Activated T-cell treated with anti-CD3 and anti-CD28 coated beads, Interleukin-2, amount 50 U/mL, for 4 hours (primary cell): ENCODE measurements around the gene SSBP3. TPM values are rescaled to one million over a fixed set of nuclear protein-coding genes. Genes with fewer than 3 reads are reported as not detected.

ENCODE experiments used
- ATAC-seq, 2 donors: fragments of 200-7000 bp; cut with Tn5 transposase; one replicate each; pipeline ENCODE4 v1.10.0; 2021
- DNase-seq: peaks from one replicate; pipeline ENCODE4 v3.0.0-alpha.2; 2020
- H3K27me3 Mint-ChIP-seq: one replicate; pipeline ENCODE4 v1.8.0; 2021; ENCODE audit warnings: low read depth, mixed read lengths
- H3K36me3 Mint-ChIP-seq: one replicate; pipeline ENCODE4 v1.8.0; 2022; ENCODE audit warnings: mixed read lengths; ENCODE audit not compliant: insufficient read depth
- H3K4me1 Mint-ChIP-seq: one replicate; pipeline ENCODE4 v1.8.0; 2021; ENCODE audit warnings: low read depth, mixed read lengths
- H3K4me3 Mint-ChIP-seq: one replicate; pipeline ENCODE4 v1.8.0; 2021; ENCODE audit warnings: mild to moderate bottlenecking, moderate library complexity, mixed read lengths
- H3K9me3 Mint-ChIP-seq: one replicate; pipeline ENCODE4 v1.8.0; 2021; ENCODE audit warnings: mixed read lengths
- total RNA-seq, 3 donors: library from RNA; stranded (reverse); gene quantifications; one replicate each; pipeline ENCODE4 v1.2.1, GENCODE V29; 2021

SSBP3 gene
- total RNA-seq, 3 donors from 2014 or later = 36.2 to 39.1 (median 37.5) TPM

DNA sequence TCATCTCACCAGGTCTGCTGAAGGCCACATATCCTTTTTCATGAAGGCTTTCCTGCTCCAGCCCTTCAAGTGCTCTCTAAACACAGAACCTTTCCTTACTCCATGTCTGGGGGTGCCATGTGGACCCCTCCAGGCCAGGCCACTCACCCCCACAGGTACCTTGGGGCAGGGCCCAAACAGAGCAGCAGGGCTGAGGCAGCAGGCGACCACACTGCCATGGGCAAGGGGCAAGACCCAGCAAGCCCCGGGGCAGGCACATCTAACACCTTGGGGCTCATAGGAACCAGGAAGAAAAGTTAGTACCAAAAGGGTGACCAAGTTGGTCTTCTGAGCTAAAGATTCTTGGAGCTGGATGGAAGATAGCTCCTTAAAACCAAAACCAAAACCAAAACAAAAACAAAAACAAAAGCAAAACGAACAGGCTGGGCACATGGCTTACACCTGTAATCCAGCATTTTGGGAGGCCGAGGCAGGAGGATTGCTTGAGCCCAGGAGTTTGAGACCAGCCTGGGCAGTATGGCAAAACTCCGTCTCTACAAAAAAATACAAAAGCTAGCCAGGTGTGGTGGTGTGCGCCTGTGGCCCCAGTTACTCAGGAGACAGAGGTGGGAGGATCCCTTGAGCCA lies 142.5 kb downstream of the SSBP3 start:
- no peaks in the 10 kb centered on the region for H3K9me3 Mint-ChIP-seq
- H3K4me1 Mint-ChIP-seq = no peaks in the 10 kb centered on the region
- no peak overlapping the region for H3K4me3 Mint-ChIP-seq
- ATAC-seq (no peak), DNase-seq (no peak)
- no peaks in the 10 kb centered on the region for H3K27me3 Mint-ChIP-seq
- H3K36me3 Mint-ChIP-seq = no peaks in the 10 kb centered on the region

DNA sequence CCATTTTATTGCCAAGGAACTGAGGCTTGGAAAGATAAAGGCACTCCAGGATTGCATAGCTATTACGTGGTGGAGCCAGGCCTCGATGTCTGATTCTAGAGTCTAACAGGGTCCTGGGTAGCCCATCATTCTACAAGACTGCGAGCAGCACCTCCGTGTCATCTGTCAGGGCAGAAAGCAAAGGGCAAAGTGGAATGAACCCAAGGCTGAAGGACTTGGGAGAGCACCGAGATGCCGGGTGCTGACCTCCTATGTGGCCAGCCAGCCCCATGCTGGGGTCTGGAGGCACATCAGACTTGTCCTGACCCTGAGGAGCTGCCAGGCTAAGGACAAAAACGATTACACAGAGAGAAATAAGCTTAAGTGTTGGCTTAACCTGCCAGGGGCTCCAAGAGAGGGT lies 143.9 kb downstream of the SSBP3 start:
- Mint-ChIP-seq H3K36me3 (peaks cover 3% of the 10 kb centered on the region), H3K4me1 (no peaks in the 10 kb centered on the region), H3K27me3 (no peaks in the 10 kb centered on the region), H3K9me3 (no peaks in the 10 kb centered on the region), H3K4me3 (no peak overlapping the region)
- ATAC-seq = no peak
- DNase-seq = no peak

DNA sequence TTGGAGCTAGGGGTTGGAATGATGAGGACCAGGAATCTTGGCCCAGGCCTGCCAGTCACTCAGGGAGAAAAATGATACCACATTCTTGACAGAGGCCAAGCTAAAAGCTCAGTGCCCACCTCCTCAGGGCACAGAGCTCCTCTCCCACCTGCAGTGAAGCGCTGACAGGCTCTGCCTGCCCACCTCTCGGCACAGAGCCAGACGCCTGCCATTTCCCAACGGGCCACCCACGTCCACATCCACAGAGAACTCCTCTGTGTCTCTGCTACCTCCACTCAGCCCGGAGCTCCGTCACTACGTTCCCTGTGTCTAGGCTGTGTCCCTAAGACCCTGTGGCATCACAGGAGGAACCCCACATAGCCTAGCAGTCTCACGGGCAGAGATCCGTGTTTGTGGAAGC lies 145.4 kb downstream of the SSBP3 start:
- Mint-ChIP-seq H3K4me1 (no peaks in the 10 kb centered on the region), H3K9me3 (no peaks in the 10 kb centered on the region), H3K27me3 (no peaks in the 10 kb centered on the region), H3K4me3 (no peak overlapping the region), H3K36me3 (peaks cover 7% of the 10 kb centered on the region)
- DNase-seq (no peak), ATAC-seq (no peak)

DNA sequence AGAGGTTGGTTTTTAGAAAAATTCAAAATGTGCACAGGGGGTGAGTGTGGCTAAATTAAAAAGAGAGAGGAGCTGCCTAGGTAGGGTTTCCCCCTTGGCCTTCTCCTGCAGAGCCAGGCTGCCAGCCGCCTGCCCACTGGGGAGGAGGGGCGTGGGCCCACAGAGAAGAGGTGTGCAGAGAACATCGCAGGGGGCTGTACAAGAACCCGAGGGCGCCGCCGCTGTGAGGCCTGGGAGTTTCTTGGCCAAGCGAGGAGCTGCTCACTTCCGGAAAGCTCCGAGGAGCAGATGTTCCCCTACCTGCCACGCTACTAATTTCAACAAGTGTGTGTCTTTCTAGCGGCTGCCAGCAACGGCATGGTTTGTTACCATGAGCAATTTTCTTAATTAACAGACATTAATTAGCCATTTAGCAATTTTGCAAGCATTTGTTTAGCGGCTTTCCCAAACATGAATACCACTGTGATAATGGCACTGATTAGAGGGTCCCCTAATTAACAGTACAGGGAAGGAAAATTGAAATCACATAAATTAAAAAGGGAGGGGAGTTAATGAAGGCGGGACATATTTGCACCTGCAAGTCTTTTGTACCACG lies 146.6 kb downstream of the SSBP3 start:
- Mint-ChIP-seq H3K4me3 (no peak overlapping the region), H3K9me3 (no peaks in the 10 kb centered on the region), H3K36me3 (peaks cover 7% of the 10 kb centered on the region), H3K27me3 (no peaks in the 10 kb centered on the region), H3K4me1 (no peaks in the 10 kb centered on the region)
- ATAC-seq (no peak), DNase-seq (no peak)

DNA sequence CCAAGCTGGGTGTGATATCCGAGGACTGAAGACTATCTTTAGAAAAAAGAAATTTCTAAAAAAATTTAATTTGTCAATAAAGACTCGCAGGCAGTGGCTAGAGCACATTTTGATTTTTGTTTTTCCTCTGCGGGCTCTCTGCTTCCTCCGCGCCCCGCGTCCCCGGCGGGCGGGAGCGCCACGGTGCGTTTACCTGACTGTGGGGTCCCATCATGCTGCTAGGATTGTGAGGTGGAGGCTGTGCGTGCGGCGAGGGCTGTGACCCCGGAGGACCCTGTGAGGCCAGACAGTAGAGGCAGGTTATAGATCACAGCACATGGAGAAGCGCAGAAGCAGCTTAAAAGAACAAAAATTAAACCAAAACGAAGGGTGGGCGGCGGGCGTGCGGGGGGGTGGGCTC lies 148.3 kb downstream of the SSBP3 start:
- ATAC-seq = no peak
- Mint-ChIP-seq H3K4me1 (no peaks in the 10 kb centered on the region), H3K36me3 (peaks cover 7% of the 10 kb centered on the region), H3K27me3 (no peaks in the 10 kb centered on the region), H3K4me3 (no peak overlapping the region), H3K9me3 (no peaks in the 10 kb centered on the region)
- DNase-seq = no peak

DNA sequence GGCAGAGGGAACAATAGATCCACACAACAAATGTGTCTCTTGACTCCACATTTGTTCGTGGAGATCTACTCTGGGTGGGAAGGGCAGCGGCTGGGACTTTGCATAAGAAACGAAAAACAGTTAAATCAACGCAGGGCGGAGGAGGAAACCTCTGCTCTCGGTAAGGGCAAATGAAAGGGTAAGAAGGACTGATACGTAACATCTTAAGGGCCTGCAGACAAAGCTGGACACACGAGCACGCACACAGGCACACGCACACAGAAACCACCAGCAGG lies 148.9 kb downstream of the SSBP3 start:
- no peak for DNase-seq
- Mint-ChIP-seq H3K27me3 (no peaks in the 10 kb centered on the region), H3K4me1 (no peaks in the 10 kb centered on the region), H3K4me3 (no peak overlapping the region), H3K36me3 (peaks cover 9% of the 10 kb centered on the region), H3K9me3 (no peaks in the 10 kb centered on the region)
- ATAC-seq = no peak

DNA sequence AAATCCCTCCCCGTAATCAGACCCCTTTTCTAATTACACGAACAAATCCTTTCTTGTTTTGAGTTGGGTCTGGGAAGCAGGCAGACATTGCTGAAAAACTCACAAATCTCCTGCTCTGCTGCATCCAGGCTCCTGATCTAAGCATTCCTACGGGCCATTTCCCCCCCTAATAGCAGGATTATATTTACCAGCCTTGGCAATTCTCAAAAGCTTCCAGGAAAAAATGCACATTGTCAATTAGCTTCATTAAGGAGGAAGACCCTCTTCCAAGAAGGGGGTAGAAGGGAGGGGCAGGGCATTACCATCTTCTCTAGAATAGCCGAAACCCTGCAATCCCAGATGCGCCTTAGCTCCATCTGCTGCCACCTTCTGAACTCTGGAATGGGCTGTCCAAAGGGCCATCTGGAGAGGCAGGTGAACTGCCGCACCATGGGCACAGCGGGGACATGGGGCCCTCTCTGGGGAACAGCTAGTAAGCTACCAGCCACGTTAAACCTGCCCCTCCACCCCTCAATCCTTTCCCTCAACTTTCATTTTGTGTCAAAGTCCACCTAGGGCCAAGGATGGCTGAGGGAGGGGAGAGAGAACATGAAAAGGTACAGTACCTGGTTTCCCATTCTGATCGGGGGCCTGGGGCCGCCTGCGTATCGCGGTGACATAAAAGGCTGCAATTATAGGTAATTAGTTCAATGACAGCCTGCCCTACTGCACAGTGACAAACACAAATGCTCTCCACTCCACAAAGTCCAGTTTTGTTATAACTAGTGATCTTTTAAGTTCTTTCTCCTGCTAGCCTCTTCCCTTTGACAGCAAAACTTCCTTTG lies 149.5 kb downstream of the SSBP3 start:
- Mint-ChIP-seq H3K9me3 (no peaks in the 10 kb centered on the region), H3K27me3 (no peaks in the 10 kb centered on the region), H3K36me3 (peaks cover 9% of the 10 kb centered on the region), H3K4me1 (no peaks in the 10 kb centered on the region), H3K4me3 (no peak overlapping the region)
- ATAC-seq (no peak), DNase-seq (no peak)

DNA sequence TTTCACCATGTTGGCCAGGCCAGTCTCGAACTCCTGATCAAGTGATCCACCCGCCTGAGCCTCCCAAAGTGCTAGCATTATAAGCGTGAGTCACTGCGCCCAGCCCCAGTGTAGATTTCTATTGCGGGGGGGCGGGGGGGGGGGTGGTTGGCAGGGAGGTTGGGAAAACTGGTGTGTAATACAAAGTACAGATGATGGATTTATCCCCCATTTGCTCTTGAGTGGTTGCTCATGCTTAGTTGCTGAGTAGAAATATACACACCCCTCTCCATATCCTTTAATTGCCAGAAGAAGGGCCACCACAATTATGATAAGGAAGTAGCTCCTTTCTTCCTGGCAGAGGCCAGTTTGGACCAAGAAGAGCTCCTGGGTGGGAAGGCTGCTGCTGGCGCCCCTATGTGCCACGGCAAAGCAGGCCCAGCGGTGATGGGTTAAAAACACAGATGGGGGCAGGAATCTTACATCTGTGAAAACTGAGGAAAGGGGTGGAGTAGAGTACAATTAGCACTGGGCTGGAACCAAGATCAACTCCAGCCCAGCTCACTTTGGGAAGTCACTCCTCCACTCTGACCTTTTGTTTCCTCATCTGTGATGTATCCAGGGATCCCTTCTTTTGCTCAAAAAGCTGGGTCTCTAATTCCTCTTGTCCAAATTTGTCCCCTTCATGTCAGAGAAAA lies 151.0 kb downstream of the SSBP3 start:
- ATAC-seq (no peak), DNase-seq (no peak)
- H3K4me3 Mint-ChIP-seq = no peak overlapping the region
- H3K36me3 Mint-ChIP-seq = peaks cover 11% of the 10 kb centered on the region
- H3K4me1 Mint-ChIP-seq = no peaks in the 10 kb centered on the region
- H3K9me3 Mint-ChIP-seq = no peaks in the 10 kb centered on the region
- no peaks in the 10 kb centered on the region for H3K27me3 Mint-ChIP-seq

DNA sequence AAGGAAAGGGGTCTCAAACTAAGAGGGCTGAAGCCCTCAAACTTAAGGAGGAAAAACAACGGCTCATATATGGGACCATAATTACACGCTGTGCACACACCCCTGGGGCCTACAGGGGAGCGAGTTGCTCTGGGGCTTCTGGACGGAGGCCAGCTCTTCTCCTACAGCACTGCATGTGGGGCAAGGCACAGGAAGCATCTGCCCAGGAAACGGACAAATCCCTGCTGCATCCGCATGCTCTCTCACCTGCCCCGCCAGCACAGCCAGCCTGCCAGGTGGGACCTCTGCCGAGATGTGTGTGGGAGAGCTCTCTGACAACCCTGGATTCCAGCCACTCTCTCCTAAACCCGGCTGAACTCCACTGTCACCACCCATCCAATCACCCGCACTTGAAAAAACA lies 152.1 kb downstream of the SSBP3 start:
- DNase-seq = no peak
- Mint-ChIP-seq H3K27me3 (no peaks in the 10 kb centered on the region), H3K9me3 (no peaks in the 10 kb centered on the region), H3K4me3 (no peak overlapping the region), H3K4me1 (no peaks in the 10 kb centered on the region), H3K36me3 (peaks cover 11% of the 10 kb centered on the region)
- no peak for ATAC-seq

DNA sequence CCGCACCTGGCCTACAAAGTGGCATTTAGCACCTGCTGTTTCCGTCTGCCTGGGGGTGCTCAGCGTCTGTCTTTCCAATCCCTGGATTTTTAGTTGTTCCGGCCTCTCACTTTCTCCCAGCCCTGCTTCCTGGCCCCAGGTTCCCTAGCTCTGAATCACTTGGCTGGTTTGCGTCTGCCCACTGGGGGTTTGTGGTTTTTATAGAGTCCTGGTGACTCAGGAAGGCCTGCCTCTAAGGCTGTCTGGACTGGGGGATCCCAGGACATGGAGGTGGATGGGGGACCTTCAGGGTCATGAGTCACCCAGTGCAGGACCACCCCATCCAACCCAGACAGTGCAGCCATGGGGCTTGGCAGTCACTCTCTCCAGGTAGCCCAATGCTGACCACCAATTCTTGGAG lies 152.7 kb downstream of the SSBP3 start:
- no peak for ATAC-seq

DNA sequence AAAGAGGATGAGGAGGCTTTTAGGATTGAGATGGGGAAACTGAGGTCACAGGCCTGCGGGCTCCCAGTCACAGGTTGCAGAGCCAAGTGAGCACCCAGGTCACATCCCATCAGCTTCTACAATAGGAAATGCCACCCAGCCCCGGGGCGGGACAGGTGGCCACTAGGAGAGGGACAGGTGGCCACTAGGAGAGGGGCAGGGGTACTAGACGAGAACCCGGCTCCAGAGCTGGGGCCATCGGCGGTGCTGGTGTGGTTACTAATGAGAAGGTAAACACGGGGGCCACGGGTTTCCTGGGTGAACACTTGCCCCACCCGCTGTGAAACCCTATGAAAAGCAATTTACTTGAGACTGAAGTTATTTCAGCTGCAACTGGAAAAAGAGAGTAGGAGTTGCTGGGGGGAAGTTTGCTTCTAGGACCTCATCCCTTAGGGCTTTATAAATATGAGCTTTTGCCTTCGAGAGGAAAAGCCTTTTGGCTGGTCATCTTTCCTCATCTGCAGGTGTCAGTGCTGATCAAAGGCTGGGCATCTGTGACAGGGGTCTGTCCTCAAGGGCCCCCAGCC lies 153.7 kb downstream of the SSBP3 start:
- no peak overlapping the region for H3K4me3 Mint-ChIP-seq
- H3K36me3 Mint-ChIP-seq = peaks cover 12% of the 10 kb centered on the region
- H3K27me3 Mint-ChIP-seq = no peaks in the 10 kb centered on the region
- no peaks in the 10 kb centered on the region for H3K9me3 Mint-ChIP-seq
- ATAC-seq = no peak
- H3K4me1 Mint-ChIP-seq = no peaks in the 10 kb centered on the region
- no peak for DNase-seq

More for the DNA sequence above, 152.7 kb downstream of the SSBP3 start:
- Mint-ChIP-seq H3K4me3 (no peak overlapping the region), H3K27me3 (no peaks in the 10 kb centered on the region), H3K4me1 (no peaks in the 10 kb centered on the region), H3K9me3 (no peaks in the 10 kb centered on the region), H3K36me3 (peaks cover 13% of the 10 kb centered on the region)
- no peak for DNase-seq

DNA sequence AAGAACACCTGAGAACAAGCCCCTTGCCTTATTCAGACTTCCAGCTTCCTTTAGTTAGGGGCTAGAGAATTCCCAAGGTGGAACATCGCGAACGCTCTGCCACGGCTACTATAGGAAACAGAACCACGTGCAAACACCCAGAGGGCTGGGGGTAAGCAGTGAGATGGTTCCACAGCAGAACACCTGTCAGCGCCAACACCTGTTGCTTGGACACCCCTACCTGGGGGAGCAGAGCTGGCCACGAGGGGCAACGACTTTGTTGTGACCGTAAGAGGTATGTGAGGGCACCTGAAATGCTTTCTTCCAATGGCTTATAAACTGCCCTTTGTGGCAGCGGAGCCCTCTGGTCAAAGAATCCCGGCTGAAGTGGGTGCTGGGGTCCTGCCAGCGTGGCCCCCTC lies 155.5 kb downstream of the SSBP3 start:
- H3K9me3 Mint-ChIP-seq = no peaks in the 10 kb centered on the region
- ATAC-seq = no peak
- no peaks in the 10 kb centered on the region for H3K4me1 Mint-ChIP-seq
- no peaks in the 10 kb centered on the region for H3K27me3 Mint-ChIP-seq
- peaks cover 7% of the 10 kb centered on the region for H3K36me3 Mint-ChIP-seq
- no peak overlapping the region for H3K4me3 Mint-ChIP-seq
- DNase-seq = no peak

DNA sequence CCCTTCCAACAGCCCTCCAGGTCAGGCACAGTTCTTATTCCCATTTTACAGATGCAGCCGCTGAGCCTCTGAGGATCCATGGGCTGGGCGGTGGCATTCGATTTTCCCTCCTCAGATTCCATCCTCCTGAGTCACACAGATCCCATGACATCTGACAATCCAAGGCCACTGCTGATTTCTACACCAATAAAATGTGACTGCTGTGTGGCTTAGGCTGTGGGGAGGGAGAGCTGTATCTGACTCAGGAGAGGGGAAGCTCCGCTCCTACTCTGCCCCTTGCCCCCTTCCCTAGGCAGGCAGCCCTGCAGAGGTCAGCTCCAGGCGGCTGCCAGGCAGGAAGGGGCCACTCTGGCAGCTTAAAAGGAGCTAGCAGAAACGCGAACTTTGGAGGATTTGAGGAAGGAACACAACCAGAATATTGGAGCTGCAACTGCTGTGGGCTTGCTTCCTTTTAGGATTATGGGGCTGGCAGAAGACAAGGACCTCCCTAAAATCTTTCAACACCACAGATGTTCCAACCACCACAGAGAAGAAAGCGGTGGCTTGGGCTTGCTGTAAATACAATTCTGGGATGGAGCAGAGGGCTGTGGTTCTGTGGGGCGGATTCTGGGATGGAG lies 156.3 kb downstream of the SSBP3 start:
- Mint-ChIP-seq H3K4me1 (no peaks in the 10 kb centered on the region), H3K36me3 (peaks cover 7% of the 10 kb centered on the region), H3K9me3 (no peaks in the 10 kb centered on the region), H3K27me3 (no peaks in the 10 kb centered on the region), H3K4me3 (no peak overlapping the region)
- ATAC-seq = no peak
- no peak for DNase-seq

DNA sequence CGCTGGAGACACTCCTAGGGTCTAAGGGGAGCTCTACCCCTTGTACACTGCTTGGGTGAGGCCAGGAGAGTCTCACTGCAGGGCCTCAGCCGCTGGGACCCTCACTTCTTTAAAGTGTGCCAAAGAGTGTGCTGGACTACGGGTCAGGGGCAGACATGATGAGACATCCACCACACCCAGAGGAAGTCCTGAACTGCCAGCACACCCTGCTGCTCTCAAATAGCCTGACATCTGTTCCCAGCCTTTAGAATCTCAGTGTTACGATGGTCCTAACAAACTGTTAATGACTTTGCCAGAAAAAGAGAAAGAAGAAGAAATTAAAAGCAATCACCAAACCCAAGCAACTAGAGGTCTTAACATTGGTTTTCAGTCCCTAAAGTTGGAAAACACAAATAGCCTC lies 157.2 kb downstream of the SSBP3 start:
- Mint-ChIP-seq H3K9me3 (no peaks in the 10 kb centered on the region), H3K36me3 (peaks cover 7% of the 10 kb centered on the region), H3K27me3 (no peaks in the 10 kb centered on the region), H3K4me3 (no peak overlapping the region), H3K4me1 (no peaks in the 10 kb centered on the region)
- DNase-seq = no peak
- ATAC-seq = no peak
